ENCODE data around the gene TTC22. TPM values are rescaled to one million over a fixed set of nuclear protein-coding genes. Genes with fewer than 3 reads are reported as not detected.

TTC22 gene
- total and polyA plus RNA-seq, 2 donors from 2014 or later, result 9.6 to 16.5 TPM

DNA sequence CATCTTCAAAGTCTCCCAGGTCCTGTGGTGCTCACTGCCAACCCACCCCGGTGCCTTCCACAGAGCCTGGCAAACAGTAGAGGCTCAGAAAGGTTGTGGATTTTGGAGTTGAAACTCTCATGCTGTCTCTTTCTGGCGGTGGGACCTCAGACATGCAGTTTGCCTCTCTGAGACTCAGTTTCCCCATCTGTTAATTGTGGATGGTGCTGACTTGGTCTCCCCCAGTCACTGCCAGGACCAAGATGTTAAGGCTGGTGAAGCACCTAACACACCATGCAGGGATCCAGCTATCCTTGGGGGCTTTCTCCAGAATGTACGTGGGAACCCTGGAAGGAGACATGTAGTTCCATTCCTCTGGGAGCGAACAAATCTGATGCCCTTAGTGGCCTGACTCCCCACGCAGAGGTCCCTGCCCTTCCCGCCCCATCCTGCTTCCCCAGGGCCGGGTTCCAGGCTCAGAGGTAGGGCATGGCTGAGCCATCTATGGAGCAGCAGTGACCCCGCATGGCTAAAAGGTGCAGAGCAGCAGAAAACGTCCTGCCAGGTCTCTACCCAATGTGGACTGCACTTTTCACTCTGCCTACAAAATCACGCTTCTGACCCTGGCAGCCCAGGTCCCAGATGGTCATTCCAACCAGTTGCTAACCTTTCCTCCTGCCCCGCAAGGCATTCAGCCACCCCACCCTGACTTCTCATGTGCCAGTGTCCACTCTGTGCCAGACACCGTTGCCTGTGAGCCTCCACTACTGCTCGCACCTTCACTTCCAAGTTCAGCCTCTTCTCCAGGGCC is 9.2 kb upstream of the TTC22 start:
- H3K27me3 ChIP-seq (ENCODE audit: control insufficient read depth, insufficient read depth, low read length), result no peaks in the 10 kb centered on the region
- DNase-seq (peak in 4 of 5 donors; percentile 75 to 78 (median 76)), FAIRE-seq (no peak)
- intact Hi-C loops (cut with DNase I), result no loop called here
- no peaks in the 10 kb centered on the region for H3K9me3 ChIP-seq (ENCODE audit: control insufficient read depth in 2 of 3, insufficient read depth in 1 of 3, low read length in 3 of 3)
- TF ChIP-seq, protein P1, sequence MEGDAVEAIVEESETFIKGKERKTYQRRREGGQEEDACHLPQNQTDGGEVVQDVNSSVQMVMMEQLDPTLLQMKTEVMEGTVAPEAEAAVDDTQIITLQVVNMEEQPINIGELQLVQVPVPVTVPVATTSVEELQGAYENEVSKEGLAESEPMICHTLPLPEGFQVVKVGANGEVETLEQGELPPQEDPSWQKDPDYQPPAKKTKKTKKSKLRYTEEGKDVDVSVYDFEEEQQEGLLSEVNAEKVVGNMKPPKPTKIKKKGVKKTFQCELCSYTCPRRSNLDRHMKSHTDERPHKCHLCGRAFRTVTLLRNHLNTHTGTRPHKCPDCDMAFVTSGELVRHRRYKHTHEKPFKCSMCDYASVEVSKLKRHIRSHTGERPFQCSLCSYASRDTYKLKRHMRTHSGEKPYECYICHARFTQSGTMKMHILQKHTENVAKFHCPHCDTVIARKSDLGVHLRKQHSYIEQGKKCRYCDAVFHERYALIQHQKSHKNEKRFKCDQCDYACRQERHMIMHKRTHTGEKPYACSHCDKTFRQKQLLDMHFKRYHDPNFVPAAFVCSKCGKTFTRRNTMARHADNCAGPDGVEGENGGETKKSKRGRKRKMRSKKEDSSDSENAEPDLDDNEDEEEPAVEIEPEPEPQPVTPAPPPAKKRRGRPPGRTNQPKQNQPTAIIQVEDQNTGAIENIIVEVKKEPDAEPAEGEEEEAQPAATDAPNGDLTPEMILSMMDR (IDR thresholded peaks at IDR 0.05; ENCODE audit: borderline replicate concordance, extremely low read depth, insufficient read depth), result peak; percentile 88
- no peak overlapping the region for H3K27ac ChIP-seq (ENCODE audit: low read depth in 2 of 2, low read length in 2 of 2)
- H3K4me1 ChIP-seq (ENCODE audit: control insufficient read depth in 2 of 3, insufficient read depth in 2 of 3, low read depth in 1 of 3, low read length in 3 of 3), result no peaks in the 10 kb centered on the region
- H3K4me3 ChIP-seq (ENCODE audit: low read length in 3 of 3), result no peak overlapping the region
- H3K36me3 ChIP-seq (ENCODE audit: control insufficient read depth in 2 of 3, insufficient read depth in 3 of 3, low read length in 3 of 3), result no peaks in the 10 kb centered on the region
- no peak overlapping the region for H3K9ac ChIP-seq (ENCODE audit: low read length in 3 of 3)

DNA sequence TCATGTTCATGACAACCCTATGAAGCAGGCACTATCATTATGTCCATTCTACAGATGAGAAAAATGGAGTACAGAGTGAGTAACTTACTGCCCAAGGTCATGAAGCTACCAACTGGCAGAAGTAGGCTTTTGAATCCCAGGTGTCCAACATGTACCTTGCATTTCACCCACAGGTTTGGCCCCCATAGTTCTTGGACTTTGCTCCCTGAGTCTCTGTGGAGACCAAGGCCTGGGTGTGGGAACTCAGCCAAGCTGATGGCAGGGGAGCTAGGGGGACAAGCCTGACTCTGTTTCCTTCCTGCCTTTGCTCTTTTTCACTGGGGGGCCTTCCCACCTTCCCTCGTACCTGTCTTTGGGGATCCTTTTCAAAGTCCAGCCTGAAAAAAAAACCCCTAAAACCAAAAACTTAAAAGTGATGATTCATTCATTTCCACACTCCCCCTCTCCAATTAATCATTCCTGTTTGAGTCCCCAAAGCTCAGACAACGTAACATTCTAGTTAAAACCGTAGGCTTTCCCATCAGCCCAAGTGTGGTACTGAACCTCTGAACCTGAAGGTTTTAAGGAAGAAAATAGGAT is 8.5 kb upstream of the TTC22 start:
- DNase-seq, result peak in 1 of 5 donors; percentile 36
- Histone ChIP-seq H3K4me1 (ENCODE audit: control insufficient read depth in 2 of 3, insufficient read depth in 2 of 3, low read depth in 1 of 3, low read length in 3 of 3) (peaks cover 0 to 5% (median 0%) of the 10 kb centered on the region in 3 donors), H3K27me3 (ENCODE audit: control insufficient read depth, insufficient read depth, low read length) (no peaks in the 10 kb centered on the region), H3K36me3 (ENCODE audit: control insufficient read depth in 2 of 3, insufficient read depth in 3 of 3, low read length in 3 of 3) (no peaks in the 10 kb centered on the region), H3K27ac (ENCODE audit: low read depth in 2 of 2, low read length in 2 of 2) (no peak overlapping the region), H3K9me3 (ENCODE audit: control insufficient read depth in 2 of 3, insufficient read depth in 1 of 3, low read length in 3 of 3) (no peaks in the 10 kb centered on the region), H3K4me3 (ENCODE audit: low read length in 3 of 3) (no peak overlapping the region), H3K9ac (ENCODE audit: low read length in 3 of 3) (no peak overlapping the region)
- intact Hi-C loops (cut with DNase I), result no loop called here
- FAIRE-seq, result no peak
- TF ChIP-seq, protein P1 (IDR thresholded peaks at IDR 0.05; ENCODE audit: borderline replicate concordance, extremely low read depth, insufficient read depth), result no peak

DNA sequence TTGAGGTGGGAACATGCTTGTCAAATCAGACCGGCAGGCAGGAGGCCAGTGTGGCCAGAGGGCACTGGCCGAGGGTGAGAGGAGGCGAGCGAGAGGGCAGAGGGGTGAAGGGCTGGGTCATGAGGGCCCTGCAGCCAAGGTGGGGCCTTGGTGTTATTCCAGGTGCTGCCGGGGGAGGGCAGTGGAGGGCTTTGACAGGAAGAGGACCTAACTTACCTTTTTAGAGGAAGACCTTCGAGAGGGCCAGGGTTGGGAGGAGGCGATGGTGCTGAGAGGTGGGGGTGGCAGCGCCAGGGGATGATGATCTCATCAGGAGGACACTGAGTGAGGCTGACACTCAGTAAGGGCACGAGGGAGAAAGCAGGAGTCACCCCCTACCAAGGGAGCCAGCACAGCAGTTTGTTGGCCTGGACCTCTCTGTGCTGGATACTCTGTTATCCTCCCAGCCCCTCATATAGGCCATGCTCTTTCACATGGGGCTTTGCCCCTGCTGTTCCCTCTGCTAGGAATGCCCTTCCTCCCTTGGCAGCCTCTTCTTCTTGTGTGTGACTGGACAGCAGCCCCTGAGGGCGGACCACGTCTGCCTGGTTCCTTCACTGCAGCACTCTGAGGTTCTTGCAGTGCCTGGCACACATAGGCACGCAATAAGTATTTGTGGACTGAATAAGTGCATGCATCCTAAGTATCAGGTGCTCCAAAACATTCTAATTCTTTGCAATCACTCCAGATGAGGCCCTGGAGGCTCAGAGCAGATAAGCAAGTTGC is 7.5 kb upstream of the TTC22 start:
- Histone ChIP-seq H3K9ac (ENCODE audit: low read length in 3 of 3) (no peak overlapping the region), H3K4me3 (ENCODE audit: low read length in 3 of 3) (no peak overlapping the region), H3K27ac (ENCODE audit: low read depth in 2 of 2, low read length in 2 of 2) (no peak overlapping the region), H3K27me3 (ENCODE audit: control insufficient read depth, insufficient read depth, low read length) (no peaks in the 10 kb centered on the region), H3K4me1 (ENCODE audit: control insufficient read depth in 2 of 3, insufficient read depth in 2 of 3, low read depth in 1 of 3, low read length in 3 of 3) (peaks cover 0 to 10% (median 5%) of the 10 kb centered on the region in 3 donors), H3K9me3 (ENCODE audit: control insufficient read depth in 2 of 3, insufficient read depth in 1 of 3, low read length in 3 of 3) (no peaks in the 10 kb centered on the region), H3K36me3 (ENCODE audit: control insufficient read depth in 2 of 3, insufficient read depth in 3 of 3, low read length in 3 of 3) (no peaks in the 10 kb centered on the region)
- FAIRE-seq (no peak), DNase-seq (peak in 1 of 5 donors; percentile 32)
- intact Hi-C loops (cut with DNase I), result no loop called here
- TF ChIP-seq, protein P1 (IDR thresholded peaks at IDR 0.05; ENCODE audit: borderline replicate concordance, extremely low read depth, insufficient read depth), result no peak

All from kidney (tissue), 14 donors.